Hippocampal formation (tissue), 2 donors: ENCODE measurements around the gene SLC36A1.
"Not testable (repeated sequence)": the region's sequence is repeated elsewhere in the genome, so short reads cannot be mapped to it uniquely, and the experiment has no call there.

Source experiments
- DNase-seq, 2 donors: peaks; one replicate each; lab custom pipeline; 2025; lab: John Stamatoyannopoulos, UW

Gene SLC36A1

GRCh38 chr5:151483647-151484046, 36.2 kb downstream of the SLC36A1 start:
- no peak for DNase-seq

GRCh38 chr5:151487544-151487943, 40.1 kb downstream of the SLC36A1 start:
- DNase-seq, result no peak

DNA sequence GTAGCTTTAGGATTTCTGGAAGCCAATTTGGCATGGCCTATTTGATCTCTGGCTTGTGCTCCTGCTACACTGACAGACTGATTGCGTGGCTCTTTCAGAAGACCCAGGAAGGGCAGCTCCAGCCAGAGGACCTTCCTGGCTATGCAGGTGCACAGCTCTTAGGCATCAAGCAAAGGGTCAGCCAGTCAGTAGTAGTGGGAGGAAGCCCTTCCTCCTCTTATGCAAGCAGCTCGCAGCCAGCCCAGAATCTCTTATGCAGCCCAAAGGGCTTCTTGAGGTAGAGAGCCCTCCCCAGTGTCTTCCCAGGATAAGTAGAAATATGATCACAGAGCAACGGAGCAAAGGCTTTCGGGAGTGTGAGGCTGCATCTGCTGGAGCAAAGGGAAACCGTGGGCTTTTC, 43.2 kb downstream of the SLC36A1 start:
- DNase-seq, result no peak

- no peak for DNase-seq
Observed at GRCh38 chr5:151491062-151491461, 43.7 kb downstream of the SLC36A1 start.

- no peak for DNase-seq
Observed at GRCh38 chr5:151492729-151493128, 45.3 kb downstream of the SLC36A1 start.

GRCh38 chr5:151493665-151494064, 46.3 kb downstream of the SLC36A1 start:
- DNase-seq, result no peak

DNA sequence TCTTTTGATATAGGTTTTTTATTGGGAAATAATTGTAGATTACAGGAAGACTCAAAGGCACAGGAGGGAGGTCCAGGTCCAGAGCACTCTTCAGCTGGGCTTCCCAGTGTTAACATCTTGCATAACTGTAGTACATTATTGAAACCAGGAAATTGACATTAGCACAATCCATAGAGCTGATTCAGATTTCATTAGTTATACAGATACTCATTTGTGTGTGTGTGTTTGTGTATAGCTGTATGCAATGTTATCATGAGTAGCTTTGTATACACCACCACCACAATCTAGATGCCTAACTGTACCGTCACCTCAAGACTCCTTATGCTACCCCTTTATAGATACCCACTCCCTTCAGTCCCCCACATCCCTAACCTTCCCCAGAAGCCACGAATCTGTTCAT, 47.9 kb downstream of the SLC36A1 start:
- no peak for DNase-seq

DNA sequence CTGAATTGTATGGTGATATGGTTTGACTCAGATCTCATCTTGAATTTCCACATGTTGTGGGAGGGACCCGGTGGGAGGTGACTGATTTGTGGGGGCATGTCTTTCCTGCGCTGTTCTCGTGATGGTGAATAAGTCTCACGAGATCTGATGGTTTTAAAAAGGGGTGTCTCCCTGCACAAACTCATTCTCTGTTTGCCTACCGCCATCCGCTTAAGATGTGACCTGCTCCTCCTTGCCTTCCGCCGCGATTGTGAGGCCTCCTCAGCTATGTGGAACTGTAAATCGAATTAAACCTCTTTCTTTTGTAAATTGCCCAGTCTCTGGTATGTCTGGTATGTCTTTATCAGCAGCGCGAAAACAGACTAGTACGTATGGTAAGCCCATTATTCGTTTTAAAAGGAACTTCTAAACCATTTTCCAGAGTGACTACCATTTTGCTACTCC, 48.7 kb downstream of the SLC36A1 start:
- no peak for DNase-seq

GRCh38 chr5:151497391-151498002, 50.1 kb downstream of the SLC36A1 start:
- no peak for DNase-seq

- DNase-seq, result no peak
Observed at GRCh38 chr5:151498395-151499155, 51.2 kb downstream of the SLC36A1 start.

DNA sequence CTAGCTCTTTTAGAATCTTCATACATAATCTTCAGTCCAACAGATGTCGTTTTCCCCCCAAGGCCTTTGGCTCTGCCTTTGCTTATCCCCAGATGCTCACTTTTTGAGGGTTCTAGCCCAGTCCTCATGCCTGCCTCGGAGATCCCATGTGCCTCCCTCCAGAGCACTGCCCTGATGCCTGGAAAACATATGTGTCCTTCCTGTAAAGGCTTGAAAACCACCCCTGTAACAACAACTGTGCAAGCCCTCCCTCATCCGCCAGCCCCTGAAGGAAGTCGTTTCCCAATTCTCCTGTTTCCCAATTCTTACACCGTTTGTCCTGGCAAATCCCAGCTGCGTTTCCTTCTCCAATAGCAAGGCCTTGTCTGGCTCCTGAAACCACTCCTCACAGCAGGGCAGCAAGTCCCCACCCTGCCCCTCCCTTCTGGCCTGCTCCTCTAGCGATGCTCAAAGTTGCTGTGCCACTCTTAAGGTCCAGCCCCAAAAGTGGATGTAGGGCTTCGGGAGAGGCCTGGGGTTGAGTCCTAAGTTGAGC, 52.2 kb downstream of the SLC36A1 start:
- DNase-seq, result no peak

DNA sequence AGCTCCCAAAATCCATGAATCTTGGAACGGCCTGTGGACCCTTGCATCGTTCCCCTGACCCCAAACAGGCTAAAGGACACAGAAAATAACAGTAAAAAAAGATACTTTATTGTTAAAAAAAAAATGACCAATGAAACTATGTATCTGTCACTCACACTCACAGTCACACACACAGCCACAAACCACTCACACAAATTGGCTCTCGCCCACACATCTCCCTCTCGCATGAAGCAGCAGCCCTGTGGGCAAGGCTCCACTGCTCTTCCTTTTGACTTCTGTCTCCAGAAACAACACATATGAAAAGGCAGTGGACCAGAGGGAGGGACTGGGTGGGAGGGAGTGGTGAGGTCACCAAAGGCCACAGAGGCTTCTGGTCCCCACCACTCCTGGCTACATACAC, 56.6 kb downstream of the SLC36A1 start:
- no peak for DNase-seq

DNA sequence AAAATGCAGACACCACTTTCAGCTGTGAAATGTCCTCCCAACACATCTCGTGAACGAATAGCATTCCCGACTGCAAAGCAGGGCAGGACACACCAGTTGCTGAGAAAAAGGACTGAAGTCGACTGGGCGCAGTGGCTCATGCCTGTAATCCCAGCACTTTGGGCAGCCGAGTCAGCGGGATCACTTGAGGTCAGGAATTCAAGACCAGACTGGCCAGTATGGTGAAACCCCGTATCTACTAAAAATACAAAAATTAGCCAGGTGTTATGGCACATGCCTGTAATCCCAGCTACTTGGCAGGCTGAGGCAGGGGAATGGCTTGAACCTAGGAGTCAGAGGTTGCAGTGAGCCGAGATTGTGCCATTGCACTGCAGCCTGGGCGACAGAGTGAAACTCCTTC, 60.9 kb downstream of the SLC36A1 start:
- not testable (repeated sequence) for DNase-seq

GRCh38 chr5:151509231-151509630, 61.8 kb downstream of the SLC36A1 start:
- DNase-seq, result no peak

DNA sequence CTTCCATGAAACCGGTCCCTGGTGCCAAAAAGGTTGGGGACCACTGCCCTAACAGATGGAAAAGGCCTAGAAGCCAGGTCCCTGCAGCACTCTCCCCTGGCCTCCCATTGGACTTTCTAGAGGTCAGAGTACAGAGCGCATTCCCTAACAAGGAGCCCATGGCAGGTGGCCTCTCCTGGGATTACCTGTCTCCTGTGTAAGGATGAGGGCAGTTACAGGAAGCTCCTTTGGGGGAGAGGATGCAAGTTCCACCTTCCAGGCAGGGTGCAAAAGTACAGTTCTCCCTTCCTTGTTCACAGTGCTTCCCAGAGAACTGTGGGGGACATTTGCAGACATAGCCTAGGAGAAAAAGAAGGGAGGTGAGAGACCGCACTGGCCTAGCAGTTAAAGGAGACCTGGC, 62.4 kb downstream of the SLC36A1 start:
- no peak for DNase-seq

DNA sequence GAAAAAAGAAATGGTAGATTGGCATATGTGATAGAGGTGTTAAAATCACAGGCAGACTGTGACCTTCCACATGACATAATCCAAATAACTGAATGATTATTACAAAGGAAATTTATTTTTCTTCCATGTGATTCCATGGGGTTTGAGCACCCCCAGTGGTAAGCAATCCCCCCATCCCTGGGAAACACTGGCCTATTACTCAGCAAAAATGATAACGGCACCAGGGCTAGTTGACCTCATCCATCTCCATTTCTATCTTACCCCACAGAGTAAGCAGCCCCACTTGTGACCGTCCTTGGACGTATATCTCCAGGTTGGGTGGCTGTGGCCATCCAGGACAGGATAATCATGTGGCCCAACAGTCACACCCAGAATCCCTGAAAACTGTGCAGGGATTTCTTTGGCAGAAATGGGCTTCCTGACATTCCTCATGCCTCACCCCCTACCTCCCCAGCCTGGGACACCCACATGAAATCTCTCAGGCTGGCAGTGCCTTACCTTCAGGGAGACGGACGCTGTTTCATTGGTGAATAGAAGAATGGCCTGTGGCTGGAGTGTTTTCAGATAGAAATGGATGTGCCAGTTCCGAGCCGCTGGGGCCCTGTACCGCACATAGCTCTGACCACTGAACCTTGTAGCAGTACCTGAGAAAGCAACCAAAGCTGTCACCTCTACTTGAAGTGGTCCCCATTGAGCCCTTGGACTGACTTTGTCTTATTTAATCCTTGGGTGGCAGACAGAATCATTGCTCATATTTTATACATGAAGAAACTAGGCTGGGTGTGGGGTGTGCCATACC, 69.9 kb downstream of the SLC36A1 start:
- no peak for DNase-seq

DNA sequence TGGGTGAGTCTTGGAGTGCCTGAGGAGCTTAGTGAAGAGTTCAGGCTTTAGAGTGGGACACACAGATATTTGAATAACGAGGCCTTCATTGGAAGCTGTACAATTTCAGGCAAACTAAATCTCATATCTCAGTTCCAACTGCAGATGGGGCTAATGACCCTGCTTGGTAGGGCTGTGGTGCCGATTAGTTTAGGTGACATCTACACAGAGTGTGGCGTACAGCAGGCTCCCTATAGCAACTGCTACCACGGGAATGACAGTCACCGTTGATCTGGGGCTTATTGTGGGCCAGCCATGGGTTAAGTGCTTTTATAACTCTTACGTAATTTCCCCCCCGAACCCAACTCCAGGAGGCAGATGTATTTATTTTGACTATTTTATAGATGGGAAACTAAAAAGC, 72.9 kb downstream of the SLC36A1 start:
- no peak for DNase-seq

DNA sequence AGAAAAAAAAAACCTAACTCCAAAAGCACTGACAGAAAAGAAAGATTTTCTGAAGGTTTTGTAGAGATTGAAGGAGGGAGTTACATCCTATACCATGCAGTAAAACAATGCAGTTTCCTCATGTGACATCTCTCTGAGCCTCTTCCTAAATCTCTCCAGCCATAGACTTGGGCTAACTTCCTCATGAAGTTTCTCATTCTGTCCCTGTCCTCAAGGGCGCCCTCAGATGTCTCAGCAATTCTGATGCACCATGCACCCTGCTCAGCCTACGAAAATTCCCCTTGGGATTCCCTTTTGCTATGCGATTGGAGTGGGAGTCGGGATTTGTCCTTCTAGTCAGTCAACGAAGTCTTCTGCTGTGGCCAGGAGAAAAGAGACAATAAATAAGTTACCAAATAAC, 74.8 kb downstream of the SLC36A1 start:
- DNase-seq, result no peak

DNA sequence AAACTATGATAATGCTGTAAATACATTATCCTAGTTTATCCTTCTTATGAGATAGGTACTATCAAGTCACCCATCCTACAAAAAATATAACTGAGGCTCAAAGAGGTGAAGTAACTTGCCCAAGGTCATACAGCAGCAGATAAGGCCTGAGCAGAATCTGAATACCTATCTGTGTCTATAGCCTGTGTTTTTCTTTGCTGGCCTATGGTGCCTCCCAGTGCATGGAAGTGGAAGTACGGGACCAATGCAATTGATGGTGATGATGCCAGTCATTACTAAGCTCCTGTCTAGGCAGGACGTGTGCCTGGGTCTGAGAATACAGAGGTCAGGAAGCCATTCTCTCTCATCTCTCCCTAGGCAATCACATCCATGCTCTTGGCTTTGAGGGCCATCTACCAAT, 75.9 kb downstream of the SLC36A1 start:
- DNase-seq, result no peak

DNA sequence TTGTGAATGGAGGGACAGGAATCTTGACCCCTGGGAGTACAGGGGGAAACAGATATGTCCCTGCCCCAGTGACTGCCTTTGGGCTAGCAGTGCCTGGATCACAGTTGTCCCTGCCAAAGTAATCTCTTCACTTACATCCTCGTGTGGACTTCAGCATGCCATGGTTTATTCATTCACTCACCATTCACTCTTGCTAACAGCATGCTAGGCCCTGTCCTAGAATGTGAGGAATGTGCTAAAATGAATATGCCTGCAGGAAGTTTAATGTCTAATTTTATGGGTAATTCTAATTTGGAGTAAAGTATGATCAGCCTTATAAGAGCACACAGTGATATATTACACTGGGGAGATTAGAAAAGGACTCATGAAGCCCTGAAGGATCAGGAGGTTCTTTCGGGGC, 80.8 kb downstream of the SLC36A1 start:
- DNase-seq, result no peak

DNA sequence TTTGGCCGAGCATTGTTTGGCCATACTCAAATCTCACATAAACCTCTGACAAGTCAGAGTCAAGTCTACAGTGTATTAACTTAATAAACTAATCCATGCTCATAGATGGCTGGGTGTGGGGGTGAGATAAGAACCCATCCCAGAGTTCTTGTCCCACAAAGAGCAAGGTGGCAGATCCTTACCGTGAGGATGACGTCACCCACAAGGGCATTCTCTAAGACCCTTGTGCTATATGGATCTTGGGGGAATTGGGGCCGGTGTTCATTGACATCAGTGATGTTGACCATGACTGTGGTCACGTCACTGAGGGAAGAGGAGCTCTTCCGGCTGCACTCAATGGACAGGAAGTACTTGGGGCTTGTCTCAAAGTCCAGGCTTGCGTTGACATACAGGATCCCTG, 81.6 kb downstream of the SLC36A1 start:
- no peak for DNase-seq

- no peak for DNase-seq
Observed at GRCh38 chr5:151531581-151531980, 84.2 kb downstream of the SLC36A1 start.

DNA sequence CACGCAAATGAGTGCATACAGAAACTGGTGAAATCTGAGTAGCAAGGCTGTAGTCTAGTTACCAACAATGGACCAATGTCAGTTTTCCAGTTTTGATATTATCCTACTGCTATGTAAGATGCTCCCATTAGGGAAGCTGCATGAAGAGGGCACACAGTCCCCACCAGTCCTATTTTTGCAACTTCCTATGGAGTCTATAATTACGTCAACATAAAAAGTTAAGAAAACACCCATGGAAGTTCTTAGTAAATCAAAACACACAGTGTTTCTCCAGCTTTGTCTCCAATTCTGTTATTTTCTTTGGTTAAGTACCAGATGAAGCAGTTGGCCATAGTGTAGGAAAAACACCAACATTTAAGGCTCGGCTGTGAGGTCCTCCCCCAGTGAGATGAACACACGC, 85.0 kb downstream of the SLC36A1 start:
- DNase-seq, result no peak
